ENCODE results near the gene ZDHHC17. TPM values are rescaled to one million over a fixed set of nuclear protein-coding genes. Genes with fewer than 3 reads are reported as not detected.

ZDHHC17 gene
- total and polyA plus RNA-seq, 2 of the 13 experiments (the other 11 are each of a cell fraction or from before 2014, with no cell fraction given), result 36.7 to 38.5 TPM

GRCh38 chr12:76871742-76872141 lies 107.8 kb downstream of the ZDHHC17 start:
- H3K36me3 ChIP-seq (replicated peaks in 1 of 2; ENCODE audit: control insufficient read depth in 1 of 2, insufficient read depth in 2 of 2, low read length in 2 of 2), result no peaks in the 10 kb centered on the region
- H3K9me3 ChIP-seq (ENCODE audit: low read length), result no peaks in the 10 kb centered on the region
- ChIA-PET POLR2A (no interaction called here), CTCF (ENCODE audit: low intra/inter-chr PET ratio, low total read pairs) (no interaction called here)
- no peak overlapping the region for H2AFZ ChIP-seq (ENCODE audit: low read length)
- H3K4me3 ChIP-seq (replicated peaks in 1 of 3; ENCODE audit: insufficient read depth in 1 of 3, low read depth in 2 of 3, low read length in 3 of 3), result no peak overlapping the region
- intact Hi-C loops (cut with micrococcal nuclease; ENCODE audit: unreplicated experiment), result no loop called here
- H3K4me1 ChIP-seq (ENCODE audit: insufficient read depth, low read length), result no peaks in the 10 kb centered on the region; the same call in 1 of the 2 replicates
- BruUV-seq (replicated peaks), result no TSS peak
- no peaks in the 10 kb centered on the region for H3K79me2 ChIP-seq (ENCODE audit: insufficient read depth, low read length)
- TF ChIP-seq ZNF468 (CRISPR knock-in tag; IDR thresholded peaks at IDR 0.05) (no peak), ZNF878 (CRISPR knock-in tag; IDR thresholded peaks at IDR 0.05) (no peak)
- H3K4me2 ChIP-seq (ENCODE audit: low read depth, low read length), result no peak overlapping the region
- H3K27me3 ChIP-seq (ENCODE audit: control insufficient read depth in 1 of 2, insufficient read depth in 2 of 2, low read length in 2 of 2), result no peaks in the 10 kb centered on the region
- no peak overlapping the region for H3K9ac ChIP-seq (ENCODE audit: insufficient read depth, low read depth, low read length)
- in situ Hi-C loops (cut with HindIII; ENCODE audit: extremely low pct_ligation_motif_present, low pct_unique_long_range_greater_than_20kb), result no loop called here
- H3K27ac ChIP-seq (ENCODE audit: extremely low read length, insufficient read depth, low read length), result no peak overlapping the region
- no peaks in the 10 kb centered on the region for H4K20me1 ChIP-seq (ENCODE audit: insufficient read depth, low read length)
- ATAC-seq, result no peak
- FAIRE-seq, result no peak
- no peak for DNase-seq (ENCODE audit: low spot score)
- WGBS (ENCODE audit: low lambda C conversion rate), result 95% methylated on average over 3 of the region's 3 CpGs

GRCh38 chr12:76872415-76872814 lies 108.5 kb downstream of the ZDHHC17 start:
- no peak for FAIRE-seq
- Histone ChIP-seq H3K9ac (ENCODE audit: insufficient read depth, low read depth, low read length) (no peak overlapping the region), H3K4me1 (ENCODE audit: insufficient read depth, low read length) (peaks cover 5% of the 10 kb centered on the region), H4K20me1 (ENCODE audit: insufficient read depth, low read length) (no peaks in the 10 kb centered on the region), H3K4me3 (replicated peaks in 1 of 3; ENCODE audit: insufficient read depth in 1 of 3, low read depth in 2 of 3, low read length in 3 of 3) (no peak overlapping the region), H3K4me2 (ENCODE audit: low read depth, low read length) (no peak overlapping the region), H3K36me3 (replicated peaks in 1 of 2; ENCODE audit: control insufficient read depth in 1 of 2, insufficient read depth in 2 of 2, low read length in 2 of 2) (no peaks in the 10 kb centered on the region), H3K9me3 (ENCODE audit: low read length) (no peaks in the 10 kb centered on the region), H3K79me2 (ENCODE audit: insufficient read depth, low read length) (no peaks in the 10 kb centered on the region), H3K27ac (ENCODE audit: extremely low read length, insufficient read depth, low read length) (no peak overlapping the region), H3K27me3 (ENCODE audit: control insufficient read depth in 1 of 2, insufficient read depth in 2 of 2, low read length in 2 of 2) (no peaks in the 10 kb centered on the region), H2AFZ (ENCODE audit: low read length) (no peak overlapping the region)
- ChIA-PET POLR2A (no interaction called here), CTCF (ENCODE audit: low intra/inter-chr PET ratio, low total read pairs) (no interaction called here)
- in situ Hi-C loops (cut with HindIII; ENCODE audit: extremely low pct_ligation_motif_present, low pct_unique_long_range_greater_than_20kb) (no loop called here), intact Hi-C loops (cut with micrococcal nuclease; ENCODE audit: unreplicated experiment) (no loop called here)
- TF ChIP-seq ZNF7 (CRISPR knock-in tag; IDR thresholded peaks at IDR 0.05) (no peak), ZNF646 (CRISPR knock-in tag; IDR thresholded peaks at IDR 0.05) (no peak)
- no peak for DNase-seq (ENCODE audit: low spot score)
- no peak for ATAC-seq
- BruUV-seq (replicated peaks), result no TSS peak
- WGBS (ENCODE audit: low lambda C conversion rate), result 88% methylated on average over 3 of the region's 5 CpGs

Data from HepG2 (cell line).